Neuron (in vitro differentiated cells): ENCODE measurements around the gene TNNC2.
A peak's percentile ranks its signal among the peaks of the same experiment; 100 is the strongest.

ENCODE experiments used
- H2AFZ ChIP-seq: one replicate; pipeline ENCODE4 v1.6.1; 2013; ENCODE audit warnings: low read depth, mild to moderate bottlenecking, inconsistent platforms, low read length, moderate library complexity
- H3K27me3 ChIP-seq: one replicate; pipeline ENCODE4 v1.6.1; 2013; ENCODE audit warnings: low read length; ENCODE audit not compliant: insufficient read depth
- H3K36me3 ChIP-seq: one replicate; pipeline ENCODE4 v1.6.1; 2013; ENCODE audit warnings: low read length; ENCODE audit not compliant: insufficient read depth
- H3K4me1 ChIP-seq: one replicate; pipeline ENCODE4 v1.6.1; 2013; ENCODE audit warnings: low read length; ENCODE audit not compliant: insufficient read depth
- H3K4me3 ChIP-seq: 2 replicates; pipeline ENCODE4 v1.5.1; 2013; ENCODE audit warnings: mild to moderate bottlenecking, low read length, moderate library complexity
- H3K9me3 ChIP-seq: one replicate; pipeline ENCODE4 v1.6.1; 2013; ENCODE audit warnings: low read length

Gene TNNC2

GRCh38 chr20:45823949-45824835 is 2.9 kb downstream of the TNNC2 start:
- Histone ChIP-seq H3K4me1 (peaks cover 7% of the 10 kb centered on the region), H2AFZ (no peak overlapping the region), H3K36me3 (no peaks in the 10 kb centered on the region), H3K27me3 (no peaks in the 10 kb centered on the region), H3K9me3 (no peaks in the 10 kb centered on the region), H3K4me3 (no peak overlapping the region)

DNA sequence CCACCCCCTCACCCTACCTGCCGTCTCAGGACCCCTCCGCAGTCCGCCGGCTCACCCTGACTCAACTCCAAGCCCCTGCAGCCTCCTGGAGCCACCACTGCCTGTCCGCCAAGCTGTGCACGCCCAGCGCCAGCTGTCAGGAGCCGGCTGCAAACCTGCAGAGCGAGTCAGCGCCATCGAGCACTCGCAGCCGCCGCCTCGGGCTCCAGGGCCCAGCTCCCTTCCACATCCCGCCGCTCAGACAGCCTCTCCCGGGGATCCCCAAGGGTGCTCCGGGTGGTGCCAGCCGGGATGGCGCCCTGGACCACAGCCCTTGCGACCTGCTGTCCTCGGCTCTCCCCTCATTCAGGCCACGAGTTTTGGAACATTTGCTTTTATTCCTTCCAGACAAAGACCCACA is 4.3 kb downstream of the TNNC2 start:
- Histone ChIP-seq H3K27me3 (no peaks in the 10 kb centered on the region), H3K4me3 (no peak overlapping the region), H3K9me3 (no peaks in the 10 kb centered on the region), H3K36me3 (no peaks in the 10 kb centered on the region), H2AFZ (no peak overlapping the region), H3K4me1 (peaks cover 5% of the 10 kb centered on the region)

DNA sequence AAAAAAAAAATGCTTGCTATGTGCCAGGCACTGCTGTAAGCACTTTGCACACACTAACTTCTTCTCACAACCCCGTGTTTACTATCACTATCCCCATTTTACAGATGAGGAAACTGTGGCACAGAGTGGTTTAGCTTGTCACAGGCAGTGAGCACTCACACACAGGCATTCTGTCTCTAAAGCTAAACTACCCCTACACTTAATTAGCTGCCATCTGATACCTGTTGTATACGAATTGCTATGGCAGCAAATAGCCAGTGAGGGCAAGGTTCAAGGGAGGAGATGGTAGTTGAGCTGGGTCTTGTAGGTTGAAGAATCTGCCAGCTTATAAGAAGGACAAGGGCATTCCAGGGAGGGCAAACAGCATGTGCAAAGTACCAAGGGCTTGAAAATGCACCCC is 5.2 kb downstream of the TNNC2 start:
- H3K4me1 ChIP-seq, result peaks cover 5% of the 10 kb centered on the region
- H3K27me3 ChIP-seq, result no peaks in the 10 kb centered on the region
- H3K36me3 ChIP-seq, result peaks cover 2% of the 10 kb centered on the region
- H3K4me3 ChIP-seq, result no peak overlapping the region
- no peaks in the 10 kb centered on the region for H3K9me3 ChIP-seq
- H2AFZ ChIP-seq, result no peak overlapping the region

DNA sequence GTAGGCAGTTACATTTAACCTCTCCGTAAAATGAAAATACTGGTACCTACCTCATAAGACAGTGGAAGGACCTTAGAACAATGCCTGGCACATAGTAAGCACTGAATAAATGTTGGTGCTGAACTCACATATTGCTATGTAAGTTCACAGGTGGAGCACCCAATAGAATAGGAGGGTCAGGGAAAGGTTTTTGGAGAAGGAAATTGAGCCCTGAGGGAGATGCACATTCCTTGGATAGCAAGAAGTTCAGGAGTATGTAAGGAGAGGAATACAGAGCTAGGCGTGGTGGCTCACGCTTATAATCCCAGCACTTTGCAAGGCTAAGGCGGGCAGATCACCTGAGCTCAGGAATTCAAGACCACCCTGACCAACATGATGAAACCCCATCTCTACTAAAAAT is 7.6 kb downstream of the TNNC2 start:
- H3K9me3 ChIP-seq, result no peaks in the 10 kb centered on the region
- peaks cover 13% of the 10 kb centered on the region for H3K36me3 ChIP-seq
- no peaks in the 10 kb centered on the region for H3K27me3 ChIP-seq
- H3K4me3 ChIP-seq, result no peak overlapping the region
- peaks cover 2% of the 10 kb centered on the region for H3K4me1 ChIP-seq
- no peak overlapping the region for H2AFZ ChIP-seq

DNA sequence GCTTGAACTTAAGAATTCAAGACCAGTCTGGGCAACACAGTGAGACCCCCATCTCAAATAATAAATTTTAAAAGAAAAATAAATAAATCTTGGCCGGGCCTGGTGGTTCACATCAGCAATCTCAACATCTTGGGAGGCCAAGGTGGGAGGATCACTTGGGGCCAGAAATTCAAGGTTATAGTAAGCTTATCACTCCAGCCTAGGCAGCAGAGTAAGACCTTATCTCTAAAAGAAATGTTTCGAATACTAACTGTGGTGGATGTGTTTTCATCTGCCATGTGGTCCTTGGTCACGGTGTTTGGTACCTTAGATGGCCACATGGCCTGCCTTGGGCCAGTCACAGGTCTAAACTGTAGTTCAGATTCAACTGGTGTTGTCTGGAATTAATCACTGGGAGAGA is 8.9 kb downstream of the TNNC2 start:
- Histone ChIP-seq H3K27me3 (no peaks in the 10 kb centered on the region), H3K4me3 (no peak overlapping the region), H3K9me3 (no peaks in the 10 kb centered on the region), H3K4me1 (peaks cover 9% of the 10 kb centered on the region), H2AFZ (no peak overlapping the region), H3K36me3 (peaks cover 19% of the 10 kb centered on the region)

DNA sequence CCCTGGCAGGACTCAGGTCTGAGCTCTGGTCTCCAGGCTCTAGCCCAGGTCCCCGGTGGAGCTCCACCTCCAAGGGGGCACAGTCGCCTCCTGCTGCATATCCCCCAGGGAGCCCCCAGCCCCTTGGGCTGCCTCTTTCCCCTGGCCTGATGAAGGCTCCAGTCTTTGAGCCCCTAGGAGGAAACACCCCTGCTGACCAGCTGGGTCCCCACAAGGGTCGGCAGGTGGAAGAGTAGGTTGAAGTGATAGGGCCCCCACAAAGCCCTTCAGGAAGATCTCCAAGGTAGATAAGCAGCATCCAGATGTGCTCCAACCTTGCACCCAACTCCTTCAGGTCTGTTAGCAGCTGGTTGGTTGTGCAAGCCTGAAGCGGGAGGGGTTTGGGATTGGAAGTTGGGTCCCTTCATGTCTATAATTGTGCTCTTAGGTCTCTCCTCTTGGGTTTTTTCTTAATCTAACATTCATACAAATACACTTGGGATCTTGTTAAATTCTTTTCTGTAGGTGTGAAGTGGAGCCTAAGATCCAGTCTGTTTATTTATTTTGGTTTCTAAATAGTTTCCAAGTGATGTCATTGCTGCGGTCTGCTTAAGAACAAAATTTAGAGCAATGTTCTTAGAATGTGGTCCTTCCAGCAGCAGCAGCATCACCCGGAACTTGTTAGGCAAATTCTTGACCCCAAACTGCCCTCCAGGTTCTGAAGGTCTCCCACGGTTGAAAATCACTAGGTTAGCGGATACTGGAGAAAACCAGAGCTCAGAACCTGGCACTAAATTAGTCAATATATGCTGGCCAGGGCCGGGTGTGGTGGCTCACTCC is 9.5 kb downstream of the TNNC2 start:
- Histone ChIP-seq H3K27me3 (no peaks in the 10 kb centered on the region), H3K36me3 (peaks cover 19% of the 10 kb centered on the region), H3K4me1 (peaks cover 12% of the 10 kb centered on the region), H3K4me3 (no peak overlapping the region), H2AFZ (no peak overlapping the region), H3K9me3 (no peaks in the 10 kb centered on the region)

GRCh38 chr20:45816951-45817350 is 10.2 kb downstream of the TNNC2 start:
- Histone ChIP-seq H3K36me3 (peaks cover 19% of the 10 kb centered on the region), H3K9me3 (no peaks in the 10 kb centered on the region), H3K4me3 (no peak overlapping the region), H3K27me3 (no peaks in the 10 kb centered on the region), H3K4me1 (peaks cover 12% of the 10 kb centered on the region), H2AFZ (no peak overlapping the region)

DNA sequence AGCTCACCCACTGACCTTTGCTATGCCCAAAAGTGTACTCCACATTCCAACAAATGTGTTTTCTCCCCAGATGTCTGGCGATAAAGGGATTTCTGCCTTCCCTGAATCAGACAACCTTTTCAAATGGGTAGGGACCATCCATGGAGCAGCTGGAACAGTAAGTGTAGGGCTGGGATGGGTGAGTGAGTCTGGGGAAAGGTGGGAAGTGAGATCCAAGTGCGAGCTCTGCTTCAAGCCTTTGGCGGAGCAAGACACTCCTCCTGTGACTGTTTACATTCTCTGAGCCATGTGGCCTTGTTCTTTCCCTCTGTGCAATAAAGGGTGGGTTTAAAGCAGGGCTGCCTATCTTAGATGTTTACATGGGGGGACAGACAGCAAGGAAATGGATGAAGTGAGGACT is 12.8 kb downstream of the TNNC2 start:
- Histone ChIP-seq H3K36me3 (peaks cover 40% of the 10 kb centered on the region), H2AFZ (no peak overlapping the region), H3K4me1 (peaks cover 12% of the 10 kb centered on the region), H3K27me3 (no peaks in the 10 kb centered on the region), H3K4me3 (peak overlapping the region; percentile 9), H3K9me3 (peaks cover 2% of the 10 kb centered on the region)

DNA sequence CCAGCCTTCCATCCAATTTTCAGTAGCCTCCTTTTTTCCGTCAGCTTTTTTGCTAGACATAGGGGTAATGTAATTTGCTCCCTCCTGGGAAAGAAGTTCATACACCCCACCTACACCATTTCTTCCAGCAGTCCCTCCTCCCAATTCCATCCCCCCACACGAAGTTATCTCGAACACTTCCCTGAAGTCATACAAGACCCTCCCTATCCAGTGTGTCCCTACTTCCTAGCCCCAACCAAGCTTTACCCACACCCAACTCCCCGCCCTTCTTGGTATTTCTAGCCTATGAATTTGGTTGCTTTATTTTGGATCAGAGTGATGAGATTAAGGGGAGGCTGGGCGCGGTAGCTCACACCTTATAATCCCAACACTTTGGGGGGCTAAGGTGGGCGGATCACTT is 13.6 kb downstream of the TNNC2 start:
- Histone ChIP-seq H3K4me3 (peak overlapping the region; percentile 83), H3K27me3 (no peaks in the 10 kb centered on the region), H3K4me1 (peaks cover 12% of the 10 kb centered on the region), H3K36me3 (peaks cover 46% of the 10 kb centered on the region), H3K9me3 (peaks cover 2% of the 10 kb centered on the region), H2AFZ (no peak overlapping the region)

GRCh38 chr20:45813006-45813340 is 14.1 kb downstream of the TNNC2 start:
- Histone ChIP-seq H2AFZ (no peak overlapping the region), H3K4me1 (peaks cover 12% of the 10 kb centered on the region), H3K27me3 (no peaks in the 10 kb centered on the region), H3K9me3 (peaks cover 2% of the 10 kb centered on the region), H3K36me3 (peaks cover 47% of the 10 kb centered on the region), H3K4me3 (peak overlapping the region; percentile 83)

- peaks cover 50% of the 10 kb centered on the region for H3K36me3 ChIP-seq
- no peaks in the 10 kb centered on the region for H3K27me3 ChIP-seq
- H2AFZ ChIP-seq, result no peak within 1 kb of the TSS
- peaks cover 2% of the 10 kb centered on the region for H3K9me3 ChIP-seq
- H3K4me1 ChIP-seq, result peaks cover 12% of the 10 kb centered on the region
- peak within 1 kb of the TSS; percentile 83 for H3K4me3 ChIP-seq
Observed at GRCh38 chr20:45812157-45813005, 14.7 kb downstream of the TNNC2 start, which contains the start of gene UBE2C. UBE2C (plus strand) TSS chr20:45812644; CDS start chr20:45812696, 52 bp downstream.

GRCh38 chr20:45810191-45810970 is 16.7 kb downstream of the TNNC2 start:
- Histone ChIP-seq H3K36me3 (peaks cover 50% of the 10 kb centered on the region), H3K9me3 (peaks cover 2% of the 10 kb centered on the region)

More at GRCh38 chr20:45810191-45810970, 16.7 kb downstream of the TNNC2 start:
- Histone ChIP-seq H2AFZ (no peak overlapping the region), H3K4me3 (no peak overlapping the region), H3K27me3 (no peaks in the 10 kb centered on the region), H3K4me1 (peaks cover 12% of the 10 kb centered on the region)
